WTC11 (cell line): ENCODE data around the gene CBX2. TPM values are rescaled to one million over a fixed set of nuclear protein-coding genes. Genes with fewer than 3 reads are reported as not detected.

ENCODE experiments used
- ATAC-seq: fragments of 200-7000 bp; cut with Tn5 transposase; 2 replicates; pipeline ENCODE4 v1.10.0; 2021; ENCODE audit warnings: mild to moderate bottlenecking, moderate library complexity
- CTCF ChIA-PET: fragments of 300-600 bp; sonication (Branson Sonifier 250); formaldehyde crosslinking; loops from one replicate; lab custom pipeline; 2021; ENCODE audit warnings: antibody characterized with exemption; lab: Charles Lee
- POLR2A ChIA-PET: fragments of 350-600 bp; sonication (Branson Sonifier 250); formaldehyde crosslinking; loops from one replicate; lab custom pipeline; 2021; ENCODE audit warnings: antibody characterized with exemption; lab: Charles Lee
- DNase-seq: peaks from one replicate; pipeline ENCODE4 v3.0.0; 2021; ENCODE audit warnings: low spot score
- H3K27ac Mint-ChIP-seq: 2 replicates; pipeline ENCODE4 v1.8.0; 2021; ENCODE audit warnings: mixed read lengths
- H3K27me3 Mint-ChIP-seq: 2 replicates; pipeline ENCODE4 v1.8.0; 2021; ENCODE audit warnings: low read depth, mild to moderate bottlenecking, moderate library complexity, mixed read lengths
- H3K36me3 Mint-ChIP-seq: 2 replicates; pipeline ENCODE4 v1.8.0; 2021; ENCODE audit warnings: mixed read lengths
- H3K4me1 Mint-ChIP-seq: 2 replicates; pipeline ENCODE4 v1.8.0; 2022; ENCODE audit warnings: mixed read lengths
- H3K4me3 Mint-ChIP-seq: 2 replicates; pipeline ENCODE4 v1.8.0; 2021; ENCODE audit warnings: mild to moderate bottlenecking, moderate library complexity, mixed read lengths
- H3K9me3 Mint-ChIP-seq: 2 replicates; pipeline ENCODE4 v1.8.0; 2021; ENCODE audit warnings: mixed read lengths
- FOXJ3 ChIP-seq: sonication (generic); formaldehyde crosslinking; IDR thresholded peaks from 2 replicates; pipeline ENCODE4 v1.9.0; 2021; ENCODE audit warnings: missing genetic modification reagents, mild to moderate bottlenecking, borderline replicate concordance
- GABPB1 ChIP-seq: sonication (generic); formaldehyde crosslinking; IDR thresholded peaks from 2 replicates; pipeline ENCODE4 v1.8.1; 2023; ENCODE audit warnings: mild to moderate bottlenecking, missing genetic modification reagents
- IRF2 ChIP-seq: sonication (generic); formaldehyde crosslinking; IDR thresholded peaks from 2 replicates; pipeline ENCODE4 v1.8.0; 2022; ENCODE audit warnings: low read depth, missing genetic modification reagents, borderline replicate concordance
- MXD4 ChIP-seq: fragments of 250-450 bp; sonication (Bioruptor Pico); IDR thresholded peaks from 2 replicates; pipeline ENCODE4 v1.8.0; 2021; ENCODE audit warnings: mild to moderate bottlenecking, moderate library complexity, borderline replicate concordance
- NFE2L1 ChIP-seq: sonication (generic); formaldehyde crosslinking; IDR thresholded peaks from 2 replicates; pipeline ENCODE4 v1.8.1; 2023; ENCODE audit warnings: missing genetic modification reagents
- RELA ChIP-seq: sonication (generic); formaldehyde crosslinking; IDR thresholded peaks from 2 replicates; pipeline ENCODE4 v1.8.1; 2022; ENCODE audit warnings: missing genetic modification reagents, mild to moderate bottlenecking, borderline replicate concordance
- ZNF263 ChIP-seq: sonication (generic); formaldehyde crosslinking; IDR thresholded peaks from 2 replicates; pipeline ENCODE4 v1.8.1; 2022; ENCODE audit warnings: low read depth, mild to moderate bottlenecking, moderate library complexity, missing genetic modification reagents
- total RNA-seq: library from RNA; stranded (reverse); gene quantifications from 3 replicates; pipeline ENCODE4 v1.2.3, GENCODE V29; 2021
- TF ChIP-seq, protein P1 (sequence below): fragments of 250-450 bp; sonication (Bioruptor Pico); conservative IDR thresholded peaks from 2 replicates; pipeline ENCODE4 v1.9.0; 2021; ENCODE audit warnings: mild to moderate bottlenecking
- TF ChIP-seq, protein P2 (sequence below): sonication (generic); formaldehyde crosslinking; conservative IDR thresholded peaks from 2 replicates; pipeline ENCODE4 v1.8.1; 2023; ENCODE audit warnings: mild to moderate bottlenecking, low read depth, missing genetic modification reagents, moderate library complexity
- TF ChIP-seq, protein P3 (sequence below): sonication (generic); formaldehyde crosslinking; IDR thresholded peaks from 2 replicates; pipeline ENCODE4 v1.8.1; 2023; ENCODE audit warnings: mild to moderate bottlenecking, missing genetic modification reagents, moderate library complexity
- TF ChIP-seq, protein P4 (sequence below): sonication (generic); formaldehyde crosslinking; IDR thresholded peaks from 2 replicates; pipeline ENCODE4 v1.8.1; 2023; ENCODE audit warnings: mild to moderate bottlenecking, moderate library complexity, missing genetic modification reagents
- TF ChIP-seq, protein P5 (sequence below): sonication (generic); formaldehyde crosslinking; conservative IDR thresholded peaks from 2 replicates; pipeline ENCODE4 v1.8.1; 2022; ENCODE audit warnings: mild to moderate bottlenecking, missing genetic modification reagents
- TF ChIP-seq, protein P6 (sequence below): sonication (generic); formaldehyde crosslinking; IDR thresholded peaks from 2 replicates; pipeline ENCODE4 v1.8.1; 2022; ENCODE audit warnings: missing genetic modification reagents, borderline replicate concordance
- TF ChIP-seq, protein P7 (sequence below): fragments of 200-600 bp; IDR thresholded peaks from 2 replicates; pipeline ENCODE4 v1.8.0; 2022; ENCODE audit warnings: antibody characterized with exemption

CBX2 gene
- total RNA-seq, 1 experiment from 2014 or later = 85.5 TPM

DNA sequence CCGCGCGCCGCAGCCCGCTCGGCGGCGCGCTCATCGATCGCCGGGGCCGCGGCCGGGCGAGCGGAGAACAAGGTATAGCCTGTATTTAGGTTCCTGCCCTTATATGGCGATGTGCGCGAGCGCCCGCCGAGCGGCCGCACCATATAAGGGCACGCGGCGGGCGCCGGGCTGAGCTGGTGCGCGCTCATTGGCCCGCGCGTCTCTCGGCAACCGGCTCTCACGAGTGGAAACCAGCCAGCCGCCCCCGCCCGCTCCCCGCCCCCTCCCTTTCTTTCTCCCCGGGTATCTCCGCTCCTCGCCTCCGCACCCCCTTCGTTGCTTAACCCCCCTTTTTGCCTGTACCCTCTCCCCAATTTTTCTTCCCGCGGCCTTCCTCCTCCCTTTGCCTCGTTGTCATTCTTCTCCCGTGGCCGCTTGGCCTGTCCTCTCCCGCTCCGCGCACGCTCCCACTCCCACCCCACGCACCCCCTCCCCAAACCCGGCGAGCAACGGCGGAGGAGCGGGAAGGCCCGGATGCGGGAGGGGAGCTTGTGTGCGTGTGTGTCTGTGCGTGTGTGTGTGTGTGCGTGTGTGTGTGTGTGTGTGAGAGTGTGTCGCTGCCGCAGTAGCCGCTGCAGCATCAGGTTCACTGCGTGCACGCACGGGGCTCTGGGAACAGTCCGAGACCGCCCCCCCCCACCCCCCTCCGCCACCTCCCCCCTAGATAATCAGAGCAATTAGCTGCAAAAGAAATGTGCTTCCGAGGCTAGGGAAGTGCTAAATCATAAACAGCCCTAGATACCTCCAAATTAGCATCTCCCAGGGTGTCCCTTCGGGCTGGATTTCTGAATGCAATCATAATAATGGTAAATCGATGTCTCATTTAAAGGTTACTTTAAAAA lies 32.4 kb downstream of the CBX2 start:
- peak; percentile 83 for DNase-seq

DNA sequence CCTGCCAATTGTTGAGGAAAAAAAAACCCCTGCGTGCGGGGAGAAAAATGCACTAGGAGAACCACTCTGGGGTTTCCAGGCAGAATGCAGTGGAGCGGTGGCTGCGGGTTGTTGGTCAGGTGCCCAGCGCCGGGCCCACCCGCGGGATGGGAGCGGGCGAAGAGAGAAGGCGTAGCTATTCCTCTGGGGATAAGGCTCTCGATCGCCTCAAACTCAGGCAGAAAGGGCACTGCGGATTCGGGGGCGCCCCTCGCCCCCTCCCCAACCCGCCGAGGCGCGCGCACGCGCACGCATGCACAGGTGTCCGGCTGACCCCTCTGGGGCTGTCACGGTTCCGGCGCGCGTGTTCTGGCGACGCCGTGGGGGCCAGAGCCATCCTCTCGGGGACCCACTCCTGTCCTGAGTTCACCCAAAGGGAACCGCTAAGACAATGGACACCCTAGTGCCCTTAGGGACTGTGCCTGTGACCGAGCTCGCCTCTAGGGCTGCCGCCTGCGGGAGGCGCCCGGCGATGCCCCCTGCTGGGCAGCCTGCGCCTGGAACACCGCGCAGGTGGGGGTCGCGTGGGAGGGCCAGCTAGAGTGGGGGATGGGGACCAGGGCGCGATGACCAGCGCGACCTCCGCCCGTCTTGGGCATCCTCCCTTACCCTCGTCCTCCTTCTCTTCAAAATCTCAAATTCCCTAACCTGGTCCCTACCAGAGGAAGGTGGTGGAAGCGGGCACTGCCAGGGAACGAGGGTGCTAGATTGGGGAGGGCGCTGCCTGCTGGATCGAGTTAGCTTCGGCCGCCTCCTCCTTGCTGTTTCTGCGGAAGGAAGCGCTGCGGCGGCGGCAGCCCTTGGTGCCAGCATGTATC lies 33.3 kb downstream of the CBX2 start:
- H3K27ac Mint-ChIP-seq = no peak overlapping the region
- peaks cover 4% of the 10 kb centered on the region; the same call in 1 of the 2 replicates for H3K36me3 Mint-ChIP-seq
- H3K27me3 Mint-ChIP-seq = peaks cover 92% of the 10 kb centered on the region
- TF ChIP-seq, protein P1, sequence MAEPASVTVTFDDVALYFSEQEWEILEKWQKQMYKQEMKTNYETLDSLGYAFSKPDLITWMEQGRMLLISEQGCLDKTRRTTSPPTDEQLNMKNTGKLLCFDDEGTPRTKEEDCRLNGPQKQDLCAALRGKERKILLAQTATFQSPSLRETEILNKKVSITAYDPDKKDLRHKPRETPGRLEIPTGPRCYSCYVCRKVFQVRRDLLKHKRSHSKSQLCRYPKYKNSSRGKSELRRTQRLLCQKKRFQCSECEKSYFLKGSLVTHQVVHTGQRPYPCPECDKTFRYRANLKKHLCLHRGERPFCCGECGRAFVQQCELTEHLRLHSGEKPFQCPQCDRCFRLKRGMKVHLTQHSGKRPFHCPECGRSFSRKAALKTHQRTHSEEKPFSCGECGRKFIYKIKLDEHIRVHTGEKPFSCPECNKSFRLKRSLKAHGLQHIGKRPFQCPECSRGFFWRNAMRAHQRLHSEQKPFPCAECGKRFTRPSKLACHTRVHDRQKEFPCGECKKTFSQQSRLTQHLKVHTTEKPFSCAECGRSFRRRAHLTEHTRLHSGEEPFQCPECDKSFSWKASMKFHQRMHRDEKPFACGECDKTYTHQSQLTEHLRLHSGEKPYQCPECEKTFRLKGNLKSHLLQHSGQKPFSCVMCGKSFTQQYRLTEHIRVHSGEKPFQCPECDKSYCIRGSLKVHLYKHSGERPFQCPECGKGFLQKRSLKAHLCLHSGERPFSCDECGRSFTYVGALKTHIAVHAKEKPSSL (CRISPR knock-in tag) = no peak
- TF ChIP-seq GABPB1 (CRISPR knock-in tag) (0 out of 2 replicates have a peak, but pooled peaks have one; percentile 54), NFE2L1 (CRISPR knock-in tag) (no peak), ZNF263 (CRISPR knock-in tag) (no peak), MXD4 (CRISPR knock-in tag) (no peak)
- TF ChIP-seq, protein P2, sequence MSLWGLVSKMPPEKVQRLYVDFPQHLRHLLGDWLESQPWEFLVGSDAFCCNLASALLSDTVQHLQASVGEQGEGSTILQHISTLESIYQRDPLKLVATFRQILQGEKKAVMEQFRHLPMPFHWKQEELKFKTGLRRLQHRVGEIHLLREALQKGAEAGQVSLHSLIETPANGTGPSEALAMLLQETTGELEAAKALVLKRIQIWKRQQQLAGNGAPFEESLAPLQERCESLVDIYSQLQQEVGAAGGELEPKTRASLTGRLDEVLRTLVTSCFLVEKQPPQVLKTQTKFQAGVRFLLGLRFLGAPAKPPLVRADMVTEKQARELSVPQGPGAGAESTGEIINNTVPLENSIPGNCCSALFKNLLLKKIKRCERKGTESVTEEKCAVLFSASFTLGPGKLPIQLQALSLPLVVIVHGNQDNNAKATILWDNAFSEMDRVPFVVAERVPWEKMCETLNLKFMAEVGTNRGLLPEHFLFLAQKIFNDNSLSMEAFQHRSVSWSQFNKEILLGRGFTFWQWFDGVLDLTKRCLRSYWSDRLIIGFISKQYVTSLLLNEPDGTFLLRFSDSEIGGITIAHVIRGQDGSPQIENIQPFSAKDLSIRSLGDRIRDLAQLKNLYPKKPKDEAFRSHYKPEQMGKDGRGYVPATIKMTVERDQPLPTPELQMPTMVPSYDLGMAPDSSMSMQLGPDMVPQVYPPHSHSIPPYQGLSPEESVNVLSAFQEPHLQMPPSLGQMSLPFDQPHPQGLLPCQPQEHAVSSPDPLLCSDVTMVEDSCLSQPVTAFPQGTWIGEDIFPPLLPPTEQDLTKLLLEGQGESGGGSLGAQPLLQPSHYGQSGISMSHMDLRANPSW (CRISPR knock-in tag) = no peak
- TF ChIP-seq, protein P3, sequence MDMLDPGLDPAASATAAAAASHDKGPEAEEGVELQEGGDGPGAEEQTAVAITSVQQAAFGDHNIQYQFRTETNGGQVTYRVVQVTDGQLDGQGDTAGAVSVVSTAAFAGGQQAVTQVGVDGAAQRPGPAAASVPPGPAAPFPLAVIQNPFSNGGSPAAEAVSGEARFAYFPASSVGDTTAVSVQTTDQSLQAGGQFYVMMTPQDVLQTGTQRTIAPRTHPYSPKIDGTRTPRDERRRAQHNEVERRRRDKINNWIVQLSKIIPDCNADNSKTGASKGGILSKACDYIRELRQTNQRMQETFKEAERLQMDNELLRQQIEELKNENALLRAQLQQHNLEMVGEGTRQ = no peak
- TF ChIP-seq, protein P4, sequence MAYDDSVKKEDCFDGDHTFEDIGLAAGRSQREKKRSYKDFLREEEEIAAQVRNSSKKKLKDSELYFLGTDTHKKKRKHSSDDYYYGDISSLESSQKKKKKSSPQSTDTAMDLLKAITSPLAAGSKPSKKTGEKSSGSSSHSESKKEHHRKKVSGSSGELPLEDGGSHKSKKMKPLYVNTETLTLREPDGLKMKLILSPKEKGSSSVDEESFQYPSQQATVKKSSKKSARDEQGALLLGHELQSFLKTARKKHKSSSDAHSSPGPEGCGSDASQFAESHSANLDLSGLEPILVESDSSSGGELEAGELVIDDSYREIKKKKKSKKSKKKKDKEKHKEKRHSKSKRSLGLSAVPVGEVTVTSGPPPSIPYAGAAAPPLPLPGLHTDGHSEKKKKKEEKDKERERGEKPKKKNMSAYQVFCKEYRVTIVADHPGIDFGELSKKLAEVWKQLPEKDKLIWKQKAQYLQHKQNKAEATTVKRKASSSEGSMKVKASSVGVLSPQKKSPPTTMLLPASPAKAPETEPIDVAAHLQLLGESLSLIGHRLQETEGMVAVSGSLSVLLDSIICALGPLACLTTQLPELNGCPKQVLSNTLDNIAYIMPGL (CRISPR knock-in tag) = no peak
- TF ChIP-seq, protein P5, sequence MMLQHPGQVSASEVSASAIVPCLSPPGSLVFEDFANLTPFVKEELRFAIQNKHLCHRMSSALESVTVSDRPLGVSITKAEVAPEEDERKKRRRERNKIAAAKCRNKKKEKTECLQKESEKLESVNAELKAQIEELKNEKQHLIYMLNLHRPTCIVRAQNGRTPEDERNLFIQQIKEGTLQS (CRISPR knock-in tag) = no peak

More for the DNA sequence above, 32.4 kb downstream of the CBX2 start:
- no peaks in the 10 kb centered on the region for H3K36me3 Mint-ChIP-seq
- POLR2A ChIA-PET = interaction anchor here (0.6 to 7.0 kb wide), 6 partner anchors 9 to 64 kb away, joined by 3 to 68 read pairs (median 3); partner anchors contain the start of gene CBX8
- peak overlapping the region; percentile 59 for H3K4me3 Mint-ChIP-seq
- TF ChIP-seq, protein P6, sequence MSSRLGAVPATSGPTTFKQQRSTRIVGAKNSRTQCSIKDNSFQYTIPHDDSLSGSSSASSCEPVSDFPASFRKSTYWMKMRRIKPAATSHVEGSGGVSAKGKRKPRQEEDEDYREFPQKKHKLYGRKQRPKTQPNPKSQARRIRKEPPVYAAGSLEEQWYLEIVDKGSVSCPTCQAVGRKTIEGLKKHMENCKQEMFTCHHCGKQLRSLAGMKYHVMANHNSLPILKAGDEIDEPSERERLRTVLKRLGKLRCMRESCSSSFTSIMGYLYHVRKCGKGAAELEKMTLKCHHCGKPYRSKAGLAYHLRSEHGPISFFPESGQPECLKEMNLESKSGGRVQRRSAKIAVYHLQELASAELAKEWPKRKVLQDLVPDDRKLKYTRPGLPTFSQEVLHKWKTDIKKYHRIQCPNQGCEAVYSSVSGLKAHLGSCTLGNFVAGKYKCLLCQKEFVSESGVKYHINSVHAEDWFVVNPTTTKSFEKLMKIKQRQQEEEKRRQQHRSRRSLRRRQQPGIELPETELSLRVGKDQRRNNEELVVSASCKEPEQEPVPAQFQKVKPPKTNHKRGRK (CRISPR knock-in tag) = no peak
- TF ChIP-seq IRF2 (CRISPR knock-in tag) = no peak
- TF ChIP-seq, protein P5 (CRISPR knock-in tag) = no peak
- TF ChIP-seq, protein P7, sequence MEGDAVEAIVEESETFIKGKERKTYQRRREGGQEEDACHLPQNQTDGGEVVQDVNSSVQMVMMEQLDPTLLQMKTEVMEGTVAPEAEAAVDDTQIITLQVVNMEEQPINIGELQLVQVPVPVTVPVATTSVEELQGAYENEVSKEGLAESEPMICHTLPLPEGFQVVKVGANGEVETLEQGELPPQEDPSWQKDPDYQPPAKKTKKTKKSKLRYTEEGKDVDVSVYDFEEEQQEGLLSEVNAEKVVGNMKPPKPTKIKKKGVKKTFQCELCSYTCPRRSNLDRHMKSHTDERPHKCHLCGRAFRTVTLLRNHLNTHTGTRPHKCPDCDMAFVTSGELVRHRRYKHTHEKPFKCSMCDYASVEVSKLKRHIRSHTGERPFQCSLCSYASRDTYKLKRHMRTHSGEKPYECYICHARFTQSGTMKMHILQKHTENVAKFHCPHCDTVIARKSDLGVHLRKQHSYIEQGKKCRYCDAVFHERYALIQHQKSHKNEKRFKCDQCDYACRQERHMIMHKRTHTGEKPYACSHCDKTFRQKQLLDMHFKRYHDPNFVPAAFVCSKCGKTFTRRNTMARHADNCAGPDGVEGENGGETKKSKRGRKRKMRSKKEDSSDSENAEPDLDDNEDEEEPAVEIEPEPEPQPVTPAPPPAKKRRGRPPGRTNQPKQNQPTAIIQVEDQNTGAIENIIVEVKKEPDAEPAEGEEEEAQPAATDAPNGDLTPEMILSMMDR = no peak
- TF ChIP-seq FOXJ3 (CRISPR knock-in tag) = no peak
- TF ChIP-seq RELA (CRISPR knock-in tag) = no peak
- ATAC-seq = peak; percentile 74
- no peak overlapping the region for H3K27ac Mint-ChIP-seq
- H3K4me1 Mint-ChIP-seq = peaks cover 40% of the 10 kb centered on the region
- H3K9me3 Mint-ChIP-seq = no peaks in the 10 kb centered on the region
- CTCF ChIA-PET = interaction anchor here (0.5 to 20.8 kb wide), 19 partner anchors 9 to 351 kb away, joined by 3 to 464 read pairs (median 6); partner anchors contain the start of genes CBX4 and CBX8
- H3K27me3 Mint-ChIP-seq = peaks cover 92% of the 10 kb centered on the region

More for the DNA sequence above, 33.3 kb downstream of the CBX2 start:
- DNase-seq = no peak
- CTCF ChIA-PET = interaction anchor here (1.0 to 20.8 kb wide), 16 partner anchors 10 to 313 kb away, joined by 3 to 464 read pairs (median 6); partner anchors contain the start of genes CBX4 and CBX8
- POLR2A ChIA-PET = interaction anchor here (1.1 to 7.0 kb wide), 5 partner anchors 10 to 182 kb away, joined by 3 to 68 read pairs (median 4); no protein-coding TSS in a partner anchor
- no peaks in the 10 kb centered on the region for H3K9me3 Mint-ChIP-seq
- peaks cover 36% of the 10 kb centered on the region for H3K4me1 Mint-ChIP-seq
- ATAC-seq = no peak
- H3K4me3 Mint-ChIP-seq = peak overlapping the region; percentile 62
